ENCODE measurements around the gene LRRN3.

DNA sequence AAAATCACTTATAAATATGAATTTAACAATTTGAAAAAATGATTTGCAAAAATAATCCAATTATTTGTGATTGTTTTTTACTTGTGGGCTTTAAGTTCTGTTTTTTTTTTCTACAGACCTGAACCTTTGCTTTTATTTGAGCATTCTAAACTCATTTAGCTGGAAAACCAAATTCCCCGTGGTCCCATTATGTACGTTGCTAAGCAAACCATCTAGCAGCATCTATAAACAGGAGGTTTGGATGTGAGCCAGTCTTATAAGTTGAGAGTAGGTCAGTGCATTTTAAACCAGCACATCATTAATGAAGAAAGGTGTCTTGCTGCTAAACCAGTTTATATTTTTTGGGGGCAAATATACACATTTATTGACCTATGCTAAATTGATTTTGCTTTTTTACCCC lies 77.3 kb downstream of the LRRN3 start:
- TF ChIP-seq, protein P1, sequence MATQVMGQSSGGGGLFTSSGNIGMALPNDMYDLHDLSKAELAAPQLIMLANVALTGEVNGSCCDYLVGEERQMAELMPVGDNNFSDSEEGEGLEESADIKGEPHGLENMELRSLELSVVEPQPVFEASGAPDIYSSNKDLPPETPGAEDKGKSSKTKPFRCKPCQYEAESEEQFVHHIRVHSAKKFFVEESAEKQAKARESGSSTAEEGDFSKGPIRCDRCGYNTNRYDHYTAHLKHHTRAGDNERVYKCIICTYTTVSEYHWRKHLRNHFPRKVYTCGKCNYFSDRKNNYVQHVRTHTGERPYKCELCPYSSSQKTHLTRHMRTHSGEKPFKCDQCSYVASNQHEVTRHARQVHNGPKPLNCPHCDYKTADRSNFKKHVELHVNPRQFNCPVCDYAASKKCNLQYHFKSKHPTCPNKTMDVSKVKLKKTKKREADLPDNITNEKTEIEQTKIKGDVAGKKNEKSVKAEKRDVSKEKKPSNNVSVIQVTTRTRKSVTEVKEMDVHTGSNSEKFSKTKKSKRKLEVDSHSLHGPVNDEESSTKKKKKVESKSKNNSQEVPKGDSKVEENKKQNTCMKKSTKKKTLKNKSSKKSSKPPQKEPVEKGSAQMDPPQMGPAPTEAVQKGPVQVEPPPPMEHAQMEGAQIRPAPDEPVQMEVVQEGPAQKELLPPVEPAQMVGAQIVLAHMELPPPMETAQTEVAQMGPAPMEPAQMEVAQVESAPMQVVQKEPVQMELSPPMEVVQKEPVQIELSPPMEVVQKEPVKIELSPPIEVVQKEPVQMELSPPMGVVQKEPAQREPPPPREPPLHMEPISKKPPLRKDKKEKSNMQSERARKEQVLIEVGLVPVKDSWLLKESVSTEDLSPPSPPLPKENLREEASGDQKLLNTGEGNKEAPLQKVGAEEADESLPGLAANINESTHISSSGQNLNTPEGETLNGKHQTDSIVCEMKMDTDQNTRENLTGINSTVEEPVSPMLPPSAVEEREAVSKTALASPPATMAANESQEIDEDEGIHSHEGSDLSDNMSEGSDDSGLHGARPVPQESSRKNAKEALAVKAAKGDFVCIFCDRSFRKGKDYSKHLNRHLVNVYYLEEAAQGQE (IDR thresholded peaks at IDR 0.05; ENCODE audit: insufficient read depth in 1 of 2, low read depth in 2 of 2, low read length in 2 of 2): no peak
- TF ChIP-seq POLR2AphosphoS5 (IDR thresholded peaks at IDR 0.05; ENCODE audit: low read depth, low read length): no peak
- no peak for TF ChIP-seq TAF1 (IDR thresholded peaks at IDR 0.05; ENCODE audit: borderline replicate concordance, insufficient read depth, low read length)
- no peak for TF ChIP-seq SIN3A (IDR thresholded peaks at IDR 0.05; ENCODE audit: borderline replicate concordance, insufficient read depth, low read length)
